ENCODE results near the gene KCNRG.

DNA sequence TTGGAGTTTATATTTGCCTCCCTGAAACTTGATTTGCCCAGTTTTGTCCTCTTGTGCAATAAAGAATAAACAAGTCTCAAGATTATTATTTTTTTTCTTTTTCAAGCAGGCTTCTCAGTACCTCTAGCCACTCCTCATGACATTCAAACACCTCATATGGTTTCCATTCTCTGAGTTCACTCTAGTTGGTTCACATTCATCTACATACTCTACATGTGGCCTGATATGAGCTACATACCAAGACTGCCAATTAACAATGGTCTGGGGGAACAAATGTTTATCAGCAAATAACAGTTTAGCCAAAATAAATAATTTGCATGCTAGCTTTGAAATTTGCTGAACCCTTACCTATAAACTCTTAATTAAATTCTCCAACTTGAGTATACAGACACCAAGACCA is 22.5 kb downstream of the KCNRG start:
- TF ChIP-seq POLR2AphosphoS5 (IDR thresholded peaks at IDR 0.05) (no peak), POLR2A (IDR thresholded peaks at IDR 0.05) (no peak), EP300 (IDR thresholded peaks at IDR 0.05) (no peak)
- TF ChIP-seq, protein P1, sequence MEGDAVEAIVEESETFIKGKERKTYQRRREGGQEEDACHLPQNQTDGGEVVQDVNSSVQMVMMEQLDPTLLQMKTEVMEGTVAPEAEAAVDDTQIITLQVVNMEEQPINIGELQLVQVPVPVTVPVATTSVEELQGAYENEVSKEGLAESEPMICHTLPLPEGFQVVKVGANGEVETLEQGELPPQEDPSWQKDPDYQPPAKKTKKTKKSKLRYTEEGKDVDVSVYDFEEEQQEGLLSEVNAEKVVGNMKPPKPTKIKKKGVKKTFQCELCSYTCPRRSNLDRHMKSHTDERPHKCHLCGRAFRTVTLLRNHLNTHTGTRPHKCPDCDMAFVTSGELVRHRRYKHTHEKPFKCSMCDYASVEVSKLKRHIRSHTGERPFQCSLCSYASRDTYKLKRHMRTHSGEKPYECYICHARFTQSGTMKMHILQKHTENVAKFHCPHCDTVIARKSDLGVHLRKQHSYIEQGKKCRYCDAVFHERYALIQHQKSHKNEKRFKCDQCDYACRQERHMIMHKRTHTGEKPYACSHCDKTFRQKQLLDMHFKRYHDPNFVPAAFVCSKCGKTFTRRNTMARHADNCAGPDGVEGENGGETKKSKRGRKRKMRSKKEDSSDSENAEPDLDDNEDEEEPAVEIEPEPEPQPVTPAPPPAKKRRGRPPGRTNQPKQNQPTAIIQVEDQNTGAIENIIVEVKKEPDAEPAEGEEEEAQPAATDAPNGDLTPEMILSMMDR (IDR thresholded peaks at IDR 0.05) = no peak

Measured in stomach (tissue), 4 donors.